Endodermal cell (in vitro differentiated cells): ENCODE data around the gene UBE2V1. TPM values are rescaled to one million over a fixed set of nuclear protein-coding genes. Genes with fewer than 3 reads are reported as not detected.
"Not testable (repeated sequence)": the region's sequence is repeated elsewhere in the genome, so short reads cannot be mapped to it uniquely, and the experiment has no call there.

Experiments used
- DNase-seq: peaks from one replicate; pipeline ENCODE4 v3.0.0-alpha.2; 2017
- H3K27ac ChIP-seq: 2 replicates; pipeline ENCODE4 v1.5.1; 2013; ENCODE audit warnings: mild to moderate bottlenecking, low read depth, low read length, moderate library complexity
- H3K27me3 ChIP-seq: 2 replicates; pipeline ENCODE4 v1.6.1; 2013; ENCODE audit warnings: mild to moderate bottlenecking, low read length, moderate library complexity; ENCODE audit not compliant: insufficient read depth, control insufficient read depth, poor library complexity, severe bottlenecking
- H3K36me3 ChIP-seq: 2 replicates; pipeline ENCODE4 v1.7.0; 2013; ENCODE audit warnings: mild to moderate bottlenecking, low read length, moderate library complexity; ENCODE audit not compliant: control insufficient read depth, insufficient read depth
- H3K4me1 ChIP-seq: one replicate; pipeline ENCODE4 v1.7.0; 2013; ENCODE audit warnings: low read length; ENCODE audit not compliant: control insufficient read depth, insufficient read depth
- H3K4me3 ChIP-seq: 2 replicates; pipeline ENCODE4 v1.5.1; 2013; ENCODE audit warnings: mild to moderate bottlenecking, low read length, moderate library complexity
- H3K9ac ChIP-seq: 2 replicates; pipeline ENCODE4 v1.6.1; 2013; ENCODE audit warnings: mild to moderate bottlenecking, low read length, moderate library complexity; ENCODE audit not compliant: poor library complexity, severe bottlenecking; ENCODE audit errors: extremely low read depth
- H3K9me3 ChIP-seq: 2 replicates; pipeline ENCODE4 v1.6.1; 2013; ENCODE audit warnings: mild to moderate bottlenecking, low read length, moderate library complexity; ENCODE audit not compliant: control insufficient read depth
- H3K27ac Mint-ChIP-seq: 2 replicates; pipeline ENCODE4 v1.8.0; 2020; ENCODE audit warnings: mixed read lengths
- H3K27me3 Mint-ChIP-seq: 2 replicates; pipeline ENCODE4 v1.8.0; 2021; ENCODE audit warnings: mild to moderate bottlenecking, mixed read lengths; ENCODE audit not compliant: insufficient read depth
- H3K36me3 Mint-ChIP-seq: 2 replicates; pipeline ENCODE4 v1.8.0; 2020; ENCODE audit warnings: low read depth, mixed read lengths
- H3K4me1 Mint-ChIP-seq: 2 replicates; pipeline ENCODE4 v1.8.0; 2020; ENCODE audit warnings: mixed read lengths
- H3K4me3 Mint-ChIP-seq: 2 replicates; pipeline ENCODE4 v1.8.0; 2020; ENCODE audit warnings: mild to moderate bottlenecking, moderate library complexity, mixed read lengths
- H3K9me3 Mint-ChIP-seq: 2 replicates; pipeline ENCODE4 v1.8.0; 2020; ENCODE audit warnings: mild to moderate bottlenecking, mixed read lengths
- WGBS, 2 experiments: methylation state at CpG; one replicate each; pipeline versions ENCODE4 v1.1.5 to v1.1.7; 2013; ENCODE audit warnings: missing lambda C conversion rate in 2 of 2, mixed read lengths in 1 of 2; ENCODE audit not compliant: insufficient coverage in 1 of 2, insufficient read length in 1 of 2; 5-methylcytosine and 5-hydroxymethylcytosine counted together
- total RNA-seq, 2 donors: library from RNA; stranded (reverse); fragmentation: NEBNext Ultra II Directional in 1 of 2; extraction: Animal tissue kit (Norgen Biotek cat#: 25700) in 1 of 2; gene quantifications; 2 replicates in 1 of 2; 3 replicates in 1 of 2; pipeline ENCODE4 v1.2.1, GENCODE V29; 2021
- TF ChIP-seq, protein P1 (sequence below): fragments of 200-600 bp; sonication (generic); conservative IDR thresholded peaks from 2 replicates; pipeline ENCODE4 v1.5.0; 2021; ENCODE audit warnings: antibody characterized with exemption, mild to moderate bottlenecking

UBE2V1 gene
- total RNA-seq, 2 donors from 2014 or later, result 165 to 168 TPM

DNA sequence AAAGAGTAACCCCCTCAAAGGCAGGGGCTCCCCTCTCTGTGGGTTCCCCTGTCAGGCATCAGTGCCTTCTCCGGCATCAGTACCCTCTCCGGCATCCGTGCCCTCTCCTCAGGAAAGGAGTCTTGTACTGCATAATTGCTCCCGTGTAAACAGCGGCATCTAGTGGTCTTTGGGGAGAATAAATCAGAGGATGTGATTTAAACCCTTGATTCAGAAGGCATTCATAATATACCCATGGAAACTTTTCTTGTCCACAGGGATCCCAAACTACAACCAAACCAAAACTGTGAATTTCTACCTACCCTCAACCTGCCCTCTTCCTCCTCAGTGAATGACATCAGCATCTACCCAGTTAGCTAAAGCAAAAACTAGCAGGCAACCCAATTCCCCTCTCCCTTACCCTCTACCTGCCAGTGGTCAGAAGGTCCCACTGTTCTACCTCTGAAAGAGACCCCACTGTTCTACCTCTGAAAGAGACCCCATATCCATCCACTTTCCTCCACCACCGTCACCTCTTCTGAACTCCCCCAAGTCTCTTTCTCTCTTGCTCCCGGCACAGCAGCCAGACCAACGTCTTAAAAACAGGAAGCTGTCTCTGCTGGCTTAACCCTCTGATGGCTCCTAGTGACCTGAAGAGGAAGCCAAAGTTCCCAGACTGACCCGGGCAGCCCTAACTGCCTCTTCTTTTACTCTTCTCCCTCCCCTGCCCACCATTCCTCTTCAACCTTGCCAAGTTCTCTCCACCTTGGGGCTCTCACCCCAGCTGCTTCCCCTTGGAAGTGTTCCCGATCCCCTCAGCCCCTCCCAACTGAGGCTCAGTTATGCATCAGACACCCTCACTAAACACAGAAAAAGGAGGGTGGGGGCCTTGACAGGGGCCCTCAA is 27.2 kb downstream of the UBE2V1 start:
- Histone ChIP-seq H3K9ac (peak overlapping the region; percentile 7), H3K4me3 (no peak overlapping the region), H3K27ac (no peak overlapping the region), H3K36me3 (peaks cover 60% of the 10 kb centered on the region), H3K27me3 (no peaks in the 10 kb centered on the region), H3K4me1 (peaks cover 3% of the 10 kb centered on the region), H3K9me3 (no peaks in the 10 kb centered on the region)
- H3K4me1 Mint-ChIP-seq, result peaks cover 22% of the 10 kb centered on the region
- H3K27ac Mint-ChIP-seq, result peak overlapping the region; percentile 29
- H3K27me3 Mint-ChIP-seq, result no peaks in the 10 kb centered on the region
- WGBS, 2 experiments, result 33 to 46% methylated on average over 6 to 8 of the region's 10 CpGs
- peak overlapping the region; percentile 1 for H3K4me3 Mint-ChIP-seq
- peaks cover 29% of the 10 kb centered on the region for H3K36me3 Mint-ChIP-seq
- TF ChIP-seq, protein P1, sequence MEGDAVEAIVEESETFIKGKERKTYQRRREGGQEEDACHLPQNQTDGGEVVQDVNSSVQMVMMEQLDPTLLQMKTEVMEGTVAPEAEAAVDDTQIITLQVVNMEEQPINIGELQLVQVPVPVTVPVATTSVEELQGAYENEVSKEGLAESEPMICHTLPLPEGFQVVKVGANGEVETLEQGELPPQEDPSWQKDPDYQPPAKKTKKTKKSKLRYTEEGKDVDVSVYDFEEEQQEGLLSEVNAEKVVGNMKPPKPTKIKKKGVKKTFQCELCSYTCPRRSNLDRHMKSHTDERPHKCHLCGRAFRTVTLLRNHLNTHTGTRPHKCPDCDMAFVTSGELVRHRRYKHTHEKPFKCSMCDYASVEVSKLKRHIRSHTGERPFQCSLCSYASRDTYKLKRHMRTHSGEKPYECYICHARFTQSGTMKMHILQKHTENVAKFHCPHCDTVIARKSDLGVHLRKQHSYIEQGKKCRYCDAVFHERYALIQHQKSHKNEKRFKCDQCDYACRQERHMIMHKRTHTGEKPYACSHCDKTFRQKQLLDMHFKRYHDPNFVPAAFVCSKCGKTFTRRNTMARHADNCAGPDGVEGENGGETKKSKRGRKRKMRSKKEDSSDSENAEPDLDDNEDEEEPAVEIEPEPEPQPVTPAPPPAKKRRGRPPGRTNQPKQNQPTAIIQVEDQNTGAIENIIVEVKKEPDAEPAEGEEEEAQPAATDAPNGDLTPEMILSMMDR, result peak; percentile 88
- peak; percentile 81 for DNase-seq
- H3K9me3 Mint-ChIP-seq, result no peaks in the 10 kb centered on the region

DNA sequence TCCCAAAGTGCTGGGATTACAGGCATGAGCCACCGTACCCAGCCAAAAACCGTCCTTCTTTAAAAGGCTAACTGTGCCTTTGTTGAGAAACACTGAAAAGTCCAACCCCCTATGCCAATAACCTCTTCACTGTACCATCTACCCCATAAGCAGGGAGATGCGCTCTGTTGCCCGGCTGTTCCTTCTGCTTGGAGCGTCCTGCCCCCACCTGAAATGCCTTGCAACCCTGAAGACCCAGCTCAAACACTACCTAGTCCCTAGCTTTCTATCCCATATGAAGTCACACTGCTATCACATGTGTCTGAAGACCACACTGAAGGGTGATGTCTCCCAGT is 27.8 kb downstream of the UBE2V1 start:
- no peaks in the 10 kb centered on the region for H3K9me3 ChIP-seq
- DNase-seq, result no peak
- peak overlapping the region; percentile 29 for H3K27ac Mint-ChIP-seq
- 90 to 95% methylated on average over 3 to 5 of the region's 5 CpGs for WGBS, 2 experiments
- H3K4me3 ChIP-seq, result no peak overlapping the region
- no peak overlapping the region for H3K4me3 Mint-ChIP-seq
- TF ChIP-seq, protein P1, result no peak
- peaks cover 3% of the 10 kb centered on the region for H3K4me1 ChIP-seq
- no peaks in the 10 kb centered on the region for H3K27me3 ChIP-seq
- H3K9me3 Mint-ChIP-seq, result no peaks in the 10 kb centered on the region
- H3K36me3 ChIP-seq, result peaks cover 58% of the 10 kb centered on the region
- no peak overlapping the region for H3K27ac ChIP-seq
- H3K36me3 Mint-ChIP-seq, result peaks cover 27% of the 10 kb centered on the region
- no peak overlapping the region for H3K9ac ChIP-seq
- no peaks in the 10 kb centered on the region for H3K27me3 Mint-ChIP-seq
- H3K4me1 Mint-ChIP-seq, result peaks cover 22% of the 10 kb centered on the region

DNA sequence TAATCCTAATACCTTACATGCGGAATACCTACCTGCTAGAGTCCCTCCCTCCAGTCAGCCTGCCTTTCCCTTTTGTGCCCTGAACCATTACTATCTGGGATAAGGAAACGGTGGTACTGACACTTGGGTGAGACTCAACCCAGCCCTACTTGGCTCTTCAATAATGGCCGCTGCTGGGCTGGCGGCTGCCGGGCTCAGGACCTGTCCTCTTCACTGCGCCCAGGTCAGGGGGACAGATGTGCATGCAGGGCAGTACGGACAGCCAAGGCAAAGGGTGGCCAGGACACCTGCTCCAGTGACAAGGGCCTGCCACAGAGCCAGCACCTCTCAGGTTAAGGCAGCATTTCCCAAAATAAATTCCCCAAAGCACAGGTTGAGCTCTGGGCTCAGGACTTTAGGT is 29.9 kb downstream of the UBE2V1 start:
- 96 to 98% methylated on average over 3 to 7 of the region's 7 CpGs for WGBS, 2 experiments
- DNase-seq, result no peak
- no peaks in the 10 kb centered on the region for H3K9me3 Mint-ChIP-seq
- peaks cover 22% of the 10 kb centered on the region for H3K4me1 Mint-ChIP-seq
- peaks cover 21% of the 10 kb centered on the region for H3K36me3 Mint-ChIP-seq
- H3K4me3 ChIP-seq, result no peak overlapping the region
- H3K4me1 ChIP-seq, result peaks cover 3% of the 10 kb centered on the region
- H3K9ac ChIP-seq, result no peak overlapping the region
- no peak overlapping the region for H3K27ac Mint-ChIP-seq
- peaks cover 37% of the 10 kb centered on the region for H3K36me3 ChIP-seq
- H3K27me3 ChIP-seq, result no peaks in the 10 kb centered on the region
- H3K4me3 Mint-ChIP-seq, result no peak overlapping the region
- TF ChIP-seq, protein P1, result no peak
- H3K9me3 ChIP-seq, result no peaks in the 10 kb centered on the region
- H3K27me3 Mint-ChIP-seq, result no peaks in the 10 kb centered on the region
- no peak overlapping the region for H3K27ac ChIP-seq

DNA sequence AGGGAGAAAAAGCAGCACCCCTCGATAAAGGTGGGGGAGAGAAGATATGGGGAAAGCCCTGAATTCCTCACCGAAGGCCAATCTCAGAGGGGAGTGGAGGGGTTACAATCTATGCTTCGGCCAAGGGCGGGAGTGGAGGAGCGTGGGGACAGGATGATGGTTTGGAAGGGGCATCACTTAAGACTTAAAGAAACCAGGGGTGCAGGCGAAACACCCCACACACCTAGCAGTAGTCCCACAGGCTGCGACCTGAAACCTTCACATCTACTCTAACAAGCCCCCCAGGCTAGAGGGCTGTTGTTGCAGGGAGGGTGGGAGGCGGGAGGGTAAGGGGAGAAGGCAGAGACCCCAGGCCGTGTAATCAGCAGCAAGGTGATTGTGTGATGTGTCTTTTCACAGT is 30.9 kb downstream of the UBE2V1 start:
- H3K27me3 Mint-ChIP-seq, H3K4me3 ChIP-seq, H3K27ac ChIP-seq, H3K4me1 ChIP-seq, H3K9ac ChIP-seq, H3K9me3 Mint-ChIP-seq, H3K4me3 Mint-ChIP-seq, H3K9me3 ChIP-seq, H3K27me3 ChIP-seq, DNase-seq: not testable (repeated sequence)
- Mint-ChIP-seq H3K36me3 (peaks cover 21% of the 10 kb centered on the region), H3K4me1 (peaks cover 22% of the 10 kb centered on the region), H3K27ac (peak overlapping the region; percentile 33)
- WGBS, 2 experiments, result 90 to 100% methylated on average over 5 to 8 of the region's 9 CpGs
- H3K36me3 ChIP-seq, result peaks cover 33% of the 10 kb centered on the region
